K562 (cell line): ENCODE measurements around the gene LTBP2. TPM values are rescaled to one million over a fixed set of nuclear protein-coding genes. Genes with fewer than 3 reads are reported as not detected.

Source experiments
- ATAC-seq: fragments of 200-7000 bp; cut with Tn5 transposase; 3 replicates; pipeline ENCODE4 v1.9.1; 2020; ENCODE audit warnings: moderate library complexity
- BruUV-seq: library from RNA; stranded (reverse); fragments of 400-500 nt; replicated peaks from 2 replicates; lab custom pipeline; 2021; lab: Mats Ljungman, UMichigan
- CTCF ChIA-PET: fragments of 300-600 bp; formaldehyde crosslinking; extraction: SDS; loops from one replicate; lab custom pipeline; 2021; ENCODE audit warnings: low intra/inter-chr PET ratio; lab: Yijun Ruan, JAX
- POLR2A ChIA-PET: fragments of 300-600, 350-650 bp; sonication (Branson Sonifier 250); formaldehyde crosslinking; extraction: SDS; loops from one replicate; lab custom pipeline; 2021; ENCODE audit warnings: antibody characterized with exemption, inconsistent platforms; lab: Yijun Ruan, JAX
- DNase-seq, 4 experiments: peaks; one replicate each; pipeline versions ENCODE4 v3.0.0 to v3.0.0-alpha.2; 2011 to 2018; ENCODE audit warnings: low spot score in 3 of 4, mixed read lengths in 3 of 4; ENCODE audit errors: extremely low read depth in 1 of 4
- FAIRE-seq: peaks from 2 replicates; lab custom pipeline; 2011; peaks lifted over from hg19 to GRCh38; lab: Jason Lieb, UNC
- H2AFZ ChIP-seq: 2 replicates; pipeline ENCODE4 v1.6.0; 2011; ENCODE audit warnings: low read depth, low read length, control low read depth, inconsistent platforms
- H3K27ac ChIP-seq: fragments of 200-600 bp; 3 replicates; pipeline ENCODE4 v1.8.0; 2011; ENCODE audit warnings: low read depth, mild to moderate bottlenecking, control low read depth, inconsistent platforms, low read length, moderate library complexity, mixed read lengths; ENCODE audit errors: extremely low read depth
- H3K27me3 ChIP-seq, 2 experiments: fragments of 300-600 bp in 1 of 2; 2 replicates in 1 of 2; 3 replicates in 1 of 2; pipeline versions ENCODE4 v1.6.0 to v1.8.0; 2011; ENCODE audit warnings: inconsistent platforms in 2 of 2, low read length in 2 of 2, mild to moderate bottlenecking in 1 of 2, mixed read lengths in 1 of 2, moderate library complexity in 1 of 2; ENCODE audit not compliant: control insufficient read depth in 2 of 2, insufficient read depth in 2 of 2
- H3K36me3 ChIP-seq: fragments of 300-600 bp; 3 replicates; pipeline ENCODE4 v1.8.0; 2011; ENCODE audit warnings: mild to moderate bottlenecking, low read length, inconsistent platforms; ENCODE audit not compliant: control insufficient read depth, insufficient read depth
- H3K4me1 ChIP-seq, 2 experiments: fragments of 200-600 bp in 1 of 2; replicated peaks in 1 of 2; 2 replicates in 1 of 2; 3 replicates in 1 of 2; pipeline versions ENCODE4 v1.5.1 to v1.8.0; 2011; ENCODE audit warnings: inconsistent platforms in 2 of 2, low read length in 2 of 2, mild to moderate bottlenecking in 1 of 2, mixed read lengths in 1 of 2, moderate library complexity in 1 of 2; ENCODE audit not compliant: control insufficient read depth in 2 of 2, insufficient read depth in 2 of 2
- H3K4me2 ChIP-seq: 2 replicates; pipeline ENCODE4 v1.6.1; 2011; ENCODE audit warnings: low read length, control low read depth, inconsistent platforms, mixed read lengths; ENCODE audit not compliant: insufficient read depth
- H3K4me3 ChIP-seq: fragments of 200-600 bp; sonication (generic), shearing (Covaris generic); 2 replicates; pipeline ENCODE4 v1.5.1; 2016; ENCODE audit warnings: control low read depth, inconsistent platforms
- H3K79me2 ChIP-seq: fragments of 200-600 bp; 3 replicates; pipeline ENCODE4 v1.8.0; 2011; ENCODE audit warnings: low read length, inconsistent platforms; ENCODE audit not compliant: control insufficient read depth, insufficient read depth
- H3K9ac ChIP-seq, 2 experiments: 2 replicates each; pipeline versions ENCODE4 v1.6.0 to v1.6.1; 2011; ENCODE audit warnings: low read depth in 2 of 2, low read length in 2 of 2, control low read depth in 1 of 2, inconsistent platforms in 1 of 2, mild to moderate bottlenecking in 1 of 2, mixed read lengths in 1 of 2; ENCODE audit not compliant: insufficient read depth in 1 of 2
- H3K9me1 ChIP-seq: one replicate; pipeline ENCODE4 v1.6.0; 2011; ENCODE audit warnings: inconsistent platforms, mild to moderate bottlenecking, low read length, moderate library complexity; ENCODE audit not compliant: control insufficient read depth, insufficient read depth
- H3K9me3 ChIP-seq: replicated peaks from 2 replicates; pipeline ENCODE4 v1.5.1; 2011; ENCODE audit warnings: low read depth, low read length, inconsistent platforms; ENCODE audit not compliant: control insufficient read depth, insufficient read depth
- H4K20me1 ChIP-seq: replicated peaks from 2 replicates; pipeline ENCODE4 v1.6.1; 2011; ENCODE audit warnings: low read length, inconsistent platforms, mixed read lengths; ENCODE audit not compliant: control insufficient read depth, insufficient read depth
- CBX5 ChIP-seq: IDR thresholded peaks from 2 replicates; pipeline ENCODE4 v1.6.1; 2014; ENCODE audit warnings: low read depth, borderline replicate concordance
- GABPB1 ChIP-seq: sonication (generic); formaldehyde crosslinking; IDR thresholded peaks from 2 replicates; pipeline ENCODE4 v1.8.0; 2022; ENCODE audit warnings: mild to moderate bottlenecking, missing genetic modification reagents
- HEY1 ChIP-seq: fragments of 250-450 bp; sonication (Bioruptor Pico); IDR thresholded peaks from 2 replicates; pipeline ENCODE4 v1.5.0; 2020; ENCODE audit warnings: mild to moderate bottlenecking, moderate library complexity, borderline replicate concordance
- MYBL2 ChIP-seq, 2 experiments: fragments of 450-650 bp in 1 of 2; sonication (generic) in 1 of 2; formaldehyde crosslinking in 1 of 2; IDR thresholded peaks; 2 replicates each; pipeline versions ENCODE4 v1.6.1 to v1.8.1; 2017 to 2022; ENCODE audit warnings: borderline replicate concordance in 1 of 2, inconsistent platforms in 1 of 2, low read depth in 1 of 2, mild to moderate bottlenecking in 1 of 2, missing genetic modification reagents in 1 of 2, moderate library complexity in 1 of 2
- POLR2H ChIP-seq: IDR thresholded peaks from 2 replicates; pipeline ENCODE4 v1.6.1; 2016; ENCODE audit warnings: missing genetic modification characterization, low read depth, mild to moderate bottlenecking, control low read depth, missing compliant biosample characterization, moderate library complexity
- SAP30 ChIP-seq: fragments of 200-600 bp; sonication (generic); IDR thresholded peaks from 2 replicates; pipeline ENCODE4 v1.6.1; 2012; ENCODE audit warnings: borderline replicate concordance, low read depth, mild to moderate bottlenecking, moderate library complexity, low read length, control low read depth, inconsistent platforms; ENCODE audit not compliant: insufficient read depth, poor library complexity, severe bottlenecking
- TBP ChIP-seq: optimal IDR thresholded peaks from 2 replicates; pipeline ENCODE3; 2011; ENCODE audit warnings: low read depth, low read length, improper control_type of control experiment
- ZNF134 ChIP-seq: fragments of 250-450 bp; sonication (Bioruptor Pico); conservative IDR thresholded peaks from 2 replicates; pipeline ENCODE4 v1.4.0; 2020
- ZNF41 ChIP-seq: fragments of 250-450 bp; sonication (Bioruptor Pico); conservative IDR thresholded peaks from 2 replicates; pipeline ENCODE4 v1.4.0; 2020; ENCODE audit warnings: mild to moderate bottlenecking
- ZNF431 ChIP-seq: sonication (generic); formaldehyde crosslinking; IDR thresholded peaks from 2 replicates; pipeline ENCODE4 v1.8.0; 2022; ENCODE audit warnings: mild to moderate bottlenecking, missing genetic modification reagents
- ZNF780A ChIP-seq: fragments of 250-450 bp; sonication (Bioruptor Pico); IDR thresholded peaks from 2 replicates; pipeline ENCODE4 v1.5.0; 2021; ENCODE audit warnings: mild to moderate bottlenecking
- WGBS: fragments of 100-300 bp; shearing (Covaris generic); methylation state at CpG from one replicate; pipeline ENCODE4 v1.1.6; 2016; ENCODE audit warnings: low coverage, mixed read lengths; ENCODE audit not compliant: insufficient coverage; ENCODE audit errors: missing lambda C conversion rate; 5-methylcytosine and 5-hydroxymethylcytosine counted together
- in situ Hi-C: fragments of 300-500 bp; cut with MboI; formaldehyde crosslinking; loops from 4 replicates; pipeline ENCODE4 v1.15.0; 2018; ENCODE audit warnings: inconsistent platforms, mixed read lengths
- intact Hi-C: fragments of 100-400 bp; cut with micrococcal nuclease; formaldehyde crosslinking; loops from 2 replicates; pipeline ENCODE4 v1.14.2; 2022
- polyA plus RNA-seq, 8 experiments: library from polyadenylated mRNA; depleted of rRNA in 4 of 8; stranded (reverse) in 5 of 8; unstranded in 3 of 8; fragments of >200 nt; fragmentation: Nextera tagmentation in 2 of 8; fragmentation: Illumina TruSeq in 1 of 8; extraction: Ambion mirVana in 2 of 8; extraction: Trizol in 1 of 8; gene quantifications; 2 replicates each; pipeline versions ENCODE4 v1.2.1 to v1.2.3, GENCODE V29; 2011 to 2014; ENCODE audit warnings: inconsistent platforms in 1 of 8, missing spikeins in 1 of 8
- total RNA-seq, 7 experiments: library from RNA; depleted of rRNA in 6 of 7; stranded (reverse); fragments of >200 nt in 6 of 7; fragmentation: Illumina TruSeq in 2 of 7; extraction: Trizol in 2 of 7; gene quantifications; 2 replicates each; pipeline versions ENCODE4 v1.2.1 to v1.2.3, GENCODE V29; 2011 to 2021; ENCODE audit warnings: low replicate concordance in 1 of 7
- TF ChIP-seq, protein P1 (sequence below): fragments of 250-450 bp; sonication (Bioruptor Pico); IDR thresholded peaks from 2 replicates; pipeline ENCODE4 v1.4.0; 2020
- TF ChIP-seq, protein P2 (sequence below): fragments of 200-800 bp; sonication (Bioruptor generic); IDR thresholded peaks from 2 replicates; pipeline ENCODE4 v1.6.1; 2017; ENCODE audit warnings: missing genetic modification characterization, missing compliant biosample characterization
- TF ChIP-seq, protein P3 (sequence below): IDR thresholded peaks from 2 replicates; pipeline ENCODE4 v1.6.1; 2011; ENCODE audit warnings: borderline replicate concordance, low read depth, mild to moderate bottlenecking, moderate library complexity, low read length; ENCODE audit not compliant: insufficient read depth, poor library complexity, severe bottlenecking

The LTBP2 gene
- total and polyA plus RNA-seq, 9 of the 15 experiments (the other 6 are each of a cell fraction or from before 2014, with no cell fraction given): under 0.01 to 0.18 (median 0.03) TPM; not detected in 3

DNA sequence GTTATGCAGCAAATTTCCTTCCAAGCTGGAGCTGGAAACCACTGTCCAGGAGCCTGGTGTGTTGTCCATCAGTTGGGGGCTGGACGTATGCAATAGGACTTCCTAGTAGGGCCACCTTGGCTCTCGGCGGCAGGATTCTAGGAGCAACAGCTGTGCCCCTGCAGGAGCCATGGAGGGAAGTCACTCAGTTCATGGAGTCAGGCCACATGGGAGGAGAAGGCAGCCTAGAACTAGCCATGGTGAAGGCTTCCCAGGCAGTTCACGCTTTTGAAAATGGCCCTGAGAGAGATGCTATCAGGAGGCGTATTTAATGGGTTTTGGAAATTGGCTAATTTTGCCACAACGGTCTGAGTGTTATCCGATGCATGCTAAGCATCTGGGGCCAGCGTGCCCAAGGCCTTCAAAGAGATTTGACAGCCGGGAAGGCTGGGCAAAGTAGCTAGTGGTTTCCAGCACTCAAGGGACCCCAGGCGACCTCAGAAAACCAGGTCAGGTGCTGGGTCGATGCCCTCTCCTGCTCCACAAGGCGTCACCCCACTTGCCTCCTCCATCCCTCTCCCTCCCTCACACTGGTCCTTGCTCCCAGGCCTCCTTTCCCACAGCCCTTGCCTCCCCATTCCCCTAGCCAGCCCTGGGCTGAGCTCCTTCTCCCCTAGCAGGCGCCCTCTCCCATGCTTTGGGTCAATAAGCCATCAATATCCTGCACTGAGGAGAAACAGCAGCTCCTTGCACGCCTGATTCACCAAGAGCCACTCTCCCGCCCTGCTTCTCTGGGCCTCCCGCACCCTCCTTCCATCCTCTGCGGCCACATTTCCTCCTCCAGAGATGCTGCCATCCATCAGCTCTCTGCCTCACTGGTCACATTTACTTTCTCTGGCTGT lies 155.1 kb downstream of the LTBP2 start:
- POLR2A ChIA-PET: interaction anchor here (0.6 to 0.9 kb wide), 2 partner anchors 45 to 96 kb away, joined by 3 read pairs; no protein-coding TSS in a partner anchor
- FAIRE-seq (no peak), ATAC-seq (no peak), DNase-seq (no peak)
- Histone ChIP-seq H3K27ac (no peak overlapping the region), H3K9ac (no peak overlapping the region), H3K36me3 (no peaks in the 10 kb centered on the region), H3K9me1 (no peaks in the 10 kb centered on the region), H4K20me1 (no peaks in the 10 kb centered on the region), H3K4me3 (no peak overlapping the region), H3K79me2 (no peaks in the 10 kb centered on the region), H2AFZ (no peak overlapping the region), H3K27me3 (peaks cover 4 to 49% of the 10 kb centered on the region in 2 experiments; a peak in 4 of 5 replicates), H3K9me3 (no peaks in the 10 kb centered on the region), H3K4me1 (no peaks in the 10 kb centered on the region; a peak in 1 of 5 replicates), H3K4me2 (no peak overlapping the region)
- intact Hi-C loops: loop anchor here (5.0 kb wide), 1 partner anchor 35 kb away; the partner anchor contains the start of genes ISCA2 and NPC2
- no TSS peak for BruUV-seq
- CTCF ChIA-PET: no interaction called here
- in situ Hi-C loops: no loop called here
- 2% methylated on average over 12 of the region's 17 CpGs for WGBS
- TF ChIP-seq CBX5 (no peak), GABPB1 (CRISPR knock-in tag) (no peak), ZNF780A (CRISPR knock-in tag) (no peak), SAP30 (no peak), HEY1 (CRISPR knock-in tag) (no peak), ZNF134 (CRISPR knock-in tag) (no peak), ZNF431 (no peak), POLR2H (tag) (no peak), TBP (no peak), MYBL2 (IDR thresholded peaks at IDR 0.05; ENCODE audit: low read depth) (no peak), MYBL2 (CRISPR knock-in tag; IDR thresholded peaks at IDR 0.05; ENCODE audit: borderline replicate concordance) (no peak), ZNF41 (CRISPR knock-in tag) (no peak)
- TF ChIP-seq, protein P1, sequence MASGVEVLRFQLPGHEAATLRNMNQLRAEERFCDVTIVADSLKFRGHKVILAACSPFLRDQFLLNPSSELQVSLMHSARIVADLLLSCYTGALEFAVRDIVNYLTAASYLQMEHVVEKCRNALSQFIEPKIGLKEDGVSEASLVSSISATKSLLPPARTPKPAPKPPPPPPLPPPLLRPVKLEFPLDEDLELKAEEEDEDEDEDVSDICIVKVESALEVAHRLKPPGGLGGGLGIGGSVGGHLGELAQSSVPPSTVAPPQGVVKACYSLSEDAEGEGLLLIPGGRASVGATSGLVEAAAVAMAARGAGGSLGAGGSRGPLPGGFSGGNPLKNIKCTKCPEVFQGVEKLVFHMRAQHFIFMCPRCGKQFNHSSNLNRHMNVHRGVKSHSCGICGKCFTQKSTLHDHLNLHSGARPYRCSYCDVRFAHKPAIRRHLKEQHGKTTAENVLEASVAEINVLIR (CRISPR knock-in tag): no peak
- TF ChIP-seq, protein P2, sequence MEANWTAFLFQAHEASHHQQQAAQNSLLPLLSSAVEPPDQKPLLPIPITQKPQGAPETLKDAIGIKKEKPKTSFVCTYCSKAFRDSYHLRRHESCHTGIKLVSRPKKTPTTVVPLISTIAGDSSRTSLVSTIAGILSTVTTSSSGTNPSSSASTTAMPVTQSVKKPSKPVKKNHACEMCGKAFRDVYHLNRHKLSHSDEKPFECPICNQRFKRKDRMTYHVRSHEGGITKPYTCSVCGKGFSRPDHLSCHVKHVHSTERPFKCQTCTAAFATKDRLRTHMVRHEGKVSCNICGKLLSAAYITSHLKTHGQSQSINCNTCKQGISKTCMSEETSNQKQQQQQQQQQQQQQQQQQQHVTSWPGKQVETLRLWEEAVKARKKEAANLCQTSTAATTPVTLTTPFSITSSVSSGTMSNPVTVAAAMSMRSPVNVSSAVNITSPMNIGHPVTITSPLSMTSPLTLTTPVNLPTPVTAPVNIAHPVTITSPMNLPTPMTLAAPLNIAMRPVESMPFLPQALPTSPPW (CRISPR knock-in tag): no peak
- TF ChIP-seq, protein P3, sequence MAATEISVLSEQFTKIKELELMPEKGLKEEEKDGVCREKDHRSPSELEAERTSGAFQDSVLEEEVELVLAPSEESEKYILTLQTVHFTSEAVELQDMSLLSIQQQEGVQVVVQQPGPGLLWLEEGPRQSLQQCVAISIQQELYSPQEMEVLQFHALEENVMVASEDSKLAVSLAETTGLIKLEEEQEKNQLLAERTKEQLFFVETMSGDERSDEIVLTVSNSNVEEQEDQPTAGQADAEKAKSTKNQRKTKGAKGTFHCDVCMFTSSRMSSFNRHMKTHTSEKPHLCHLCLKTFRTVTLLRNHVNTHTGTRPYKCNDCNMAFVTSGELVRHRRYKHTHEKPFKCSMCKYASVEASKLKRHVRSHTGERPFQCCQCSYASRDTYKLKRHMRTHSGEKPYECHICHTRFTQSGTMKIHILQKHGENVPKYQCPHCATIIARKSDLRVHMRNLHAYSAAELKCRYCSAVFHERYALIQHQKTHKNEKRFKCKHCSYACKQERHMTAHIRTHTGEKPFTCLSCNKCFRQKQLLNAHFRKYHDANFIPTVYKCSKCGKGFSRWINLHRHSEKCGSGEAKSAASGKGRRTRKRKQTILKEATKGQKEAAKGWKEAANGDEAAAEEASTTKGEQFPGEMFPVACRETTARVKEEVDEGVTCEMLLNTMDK: no peak
